Caki2 (cell line): ENCODE measurements around the gene SPSB3. TPM values are rescaled to one million over a fixed set of nuclear protein-coding genes. Genes with fewer than 3 reads are reported as not detected.

Experiments used
- DNase-seq: peaks from one replicate; pipeline ENCODE4 v3.0.0-alpha.2; 2015; ENCODE audit warnings: low read depth
- in situ Hi-C: cut with HindIII; loops from 2 replicates; pipeline ENCODE4 v1.10.0; 2016; ENCODE audit warnings: low sequenced_read_pairs, low pct_unique_long_range_greater_than_20kb, mixed read lengths
- total RNA-seq: library from RNA; depleted of rRNA; stranded (reverse); fragments of >200 nt; shearing (Covaris generic); gene quantifications from 2 replicates; pipeline ENCODE4 v1.2.3, GENCODE V29; 2014; ENCODE audit warnings: low replicate concordance

SPSB3 gene
- total RNA-seq, 1 experiment from 2014 or later = 87.3 TPM

- DNase-seq = no peak
- in situ Hi-C loops = no loop called here
Observed at GRCh38 chr16:1758923-1759322, 23.4 kb downstream of the SPSB3 start.

- DNase-seq = no peak
- in situ Hi-C loops = no loop called here
Observed at GRCh38 chr16:1757714-1758461, 24.5 kb downstream of the SPSB3 start.

GRCh38 chr16:1754204-1754603, 28.2 kb downstream of the SPSB3 start:
- in situ Hi-C loops = no loop called here
- DNase-seq = no peak

GRCh38 chr16:1752853-1753252, 29.5 kb downstream of the SPSB3 start:
- DNase-seq = no peak
- in situ Hi-C loops = no loop called here

GRCh38 chr16:1751946-1752345, 30.4 kb downstream of the SPSB3 start:
- in situ Hi-C loops = no loop called here
- no peak for DNase-seq

- DNase-seq = no peak
- in situ Hi-C loops = no loop called here
Observed at GRCh38 chr16:1749152-1750117, 32.9 kb downstream of the SPSB3 start.

GRCh38 chr16:1747934-1748333, 34.4 kb downstream of the SPSB3 start:
- in situ Hi-C loops = no loop called here

GRCh38 chr16:1746693-1747195, 35.6 kb downstream of the SPSB3 start:
- in situ Hi-C loops = no loop called here
- peak; percentile 50 for DNase-seq

More at GRCh38 chr16:1747934-1748333, 34.4 kb downstream of the SPSB3 start:
- no peak for DNase-seq

GRCh38 chr16:1745900-1746692, 36.3 kb downstream of the SPSB3 start:
- in situ Hi-C loops = no loop called here
- DNase-seq = peak; percentile 70

GRCh38 chr16:1745181-1745899, 37.0 kb downstream of the SPSB3 start:
- peak; percentile 35 for DNase-seq
- in situ Hi-C loops = no loop called here

GRCh38 chr16:1744338-1744840, 38.0 kb downstream of the SPSB3 start:
- no peak for DNase-seq
- in situ Hi-C loops = no loop called here

GRCh38 chr16:1743376-1744337, 38.7 kb downstream of the SPSB3 start:
- no peak for DNase-seq
- in situ Hi-C loops = no loop called here

- in situ Hi-C loops = no loop called here
- DNase-seq = no peak
Observed at GRCh38 chr16:1741553-1742165, 40.7 kb downstream of the SPSB3 start.

GRCh38 chr16:1740781-1741490, 41.4 kb downstream of the SPSB3 start:
- in situ Hi-C loops = no loop called here

GRCh38 chr16:1740234-1740633, 42.1 kb downstream of the SPSB3 start:
- in situ Hi-C loops = no loop called here

More at GRCh38 chr16:1740781-1741490, 41.4 kb downstream of the SPSB3 start:
- DNase-seq = no peak

More at GRCh38 chr16:1740234-1740633, 42.1 kb downstream of the SPSB3 start:
- no peak for DNase-seq
